OCI-LY3 (cell line): ENCODE measurements around the gene GABRB2.

ENCODE experiments used
- EZH2phosphoT487 ChIP-seq: fragments of 200-600 bp; shearing (Covaris generic); IDR thresholded peaks from 2 replicates; pipeline ENCODE4 v1.6.1; 2018; ENCODE audit warnings: antibody characterized with exemption, mixed run types, low read depth
- TF ChIP-seq, protein P1 (sequence below): fragments of 200-600, 300-600 bp; sonication (generic); IDR thresholded peaks from 2 replicates; pipeline ENCODE4 v1.5.1; 2014; ENCODE audit warnings: antibody characterized with exemption, low read length, low read depth

DNA sequence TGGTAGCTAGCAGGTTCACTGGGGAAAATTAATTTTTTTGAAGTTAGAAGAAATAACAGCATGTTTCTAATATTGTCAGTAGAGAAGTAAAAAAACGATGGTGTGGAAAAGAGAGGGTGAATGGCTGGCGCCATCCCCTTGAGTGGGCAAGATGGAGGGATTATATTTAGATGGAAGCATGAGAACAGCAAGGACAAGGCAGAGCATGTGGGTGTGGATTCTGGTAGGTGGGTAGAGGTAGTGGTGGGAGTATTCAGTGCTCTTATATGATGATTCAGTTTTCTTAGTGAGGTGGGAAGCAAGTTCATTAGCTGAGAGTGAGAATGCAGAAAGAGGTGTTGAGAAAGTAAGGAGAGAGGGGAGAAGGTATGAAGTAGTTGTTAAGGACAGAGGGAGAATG is 188.1 kb downstream of the GABRB2 start:
- TF ChIP-seq, protein P1, sequence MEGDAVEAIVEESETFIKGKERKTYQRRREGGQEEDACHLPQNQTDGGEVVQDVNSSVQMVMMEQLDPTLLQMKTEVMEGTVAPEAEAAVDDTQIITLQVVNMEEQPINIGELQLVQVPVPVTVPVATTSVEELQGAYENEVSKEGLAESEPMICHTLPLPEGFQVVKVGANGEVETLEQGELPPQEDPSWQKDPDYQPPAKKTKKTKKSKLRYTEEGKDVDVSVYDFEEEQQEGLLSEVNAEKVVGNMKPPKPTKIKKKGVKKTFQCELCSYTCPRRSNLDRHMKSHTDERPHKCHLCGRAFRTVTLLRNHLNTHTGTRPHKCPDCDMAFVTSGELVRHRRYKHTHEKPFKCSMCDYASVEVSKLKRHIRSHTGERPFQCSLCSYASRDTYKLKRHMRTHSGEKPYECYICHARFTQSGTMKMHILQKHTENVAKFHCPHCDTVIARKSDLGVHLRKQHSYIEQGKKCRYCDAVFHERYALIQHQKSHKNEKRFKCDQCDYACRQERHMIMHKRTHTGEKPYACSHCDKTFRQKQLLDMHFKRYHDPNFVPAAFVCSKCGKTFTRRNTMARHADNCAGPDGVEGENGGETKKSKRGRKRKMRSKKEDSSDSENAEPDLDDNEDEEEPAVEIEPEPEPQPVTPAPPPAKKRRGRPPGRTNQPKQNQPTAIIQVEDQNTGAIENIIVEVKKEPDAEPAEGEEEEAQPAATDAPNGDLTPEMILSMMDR = no peak
- TF ChIP-seq EZH2phosphoT487 = no peak
